K562 treated with DMSO at 1 percent for 12 hours (cell line): Measurements from ENCODE around the gene CHTF8. TPM values are rescaled to one million over a fixed set of nuclear protein-coding genes. Genes with fewer than 3 reads are reported as not detected.

Source experiments
- total RNA-seq: library from RNA; unstranded; fragments of 300-600 nt; gene quantifications from 2 replicates; pipeline ENCODE4 v1.2.3, GENCODE V29; 2022; ENCODE audit not compliant: insufficient read depth

Gene CHTF8
- total RNA-seq = 88.8 and 159 TPM in 2 replicates

DNA sequence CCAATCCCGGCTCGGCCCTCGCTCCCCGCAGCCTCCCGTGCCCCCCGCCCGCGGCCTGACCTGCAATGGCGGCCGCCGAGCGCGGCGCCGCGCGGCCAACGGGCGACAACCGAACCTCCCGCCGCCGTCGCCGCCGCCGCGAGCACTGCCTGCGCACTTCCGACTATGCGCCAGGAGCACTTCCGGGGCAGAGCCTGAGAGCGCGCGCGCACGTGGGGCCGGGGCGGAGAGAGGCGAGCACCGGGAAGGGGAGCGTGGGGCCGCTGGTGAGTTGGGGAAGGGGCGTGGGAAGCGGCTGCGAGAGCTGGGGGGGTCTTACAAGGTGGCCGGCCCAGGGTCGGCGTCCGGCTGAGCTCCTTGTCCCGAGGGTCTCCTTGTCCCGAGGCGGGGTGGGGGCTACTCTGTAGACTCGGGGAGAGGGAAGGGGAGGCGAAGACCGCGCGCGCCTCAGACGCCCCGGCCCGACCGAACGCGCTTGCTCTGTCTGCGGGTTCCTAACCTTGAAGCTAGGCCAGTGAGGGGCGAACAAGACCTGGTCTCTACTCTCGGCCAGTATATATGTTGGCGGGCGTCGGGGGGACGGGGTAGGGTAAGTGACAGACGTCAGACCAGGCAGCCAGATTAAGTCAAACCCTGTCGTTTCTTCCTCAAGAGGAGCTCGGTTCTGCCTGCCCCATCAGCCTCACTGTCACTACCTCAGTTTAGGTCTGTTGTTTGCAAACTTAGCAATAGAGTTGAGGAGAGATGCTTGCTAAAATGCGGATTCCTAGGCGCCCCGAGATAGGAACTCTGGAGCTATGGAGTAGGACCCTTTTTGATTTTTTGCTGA is at the start of gene CHTF8, which contains the start of gene UTP4:
TSS of gene CHTF8 (minus strand) at position 165 of the 829 bp plus-strand sequence. CDS start 11,130 bp downstream, outside the sequence.
TSS of gene UTP4 (plus strand) at position 226 of the 829 bp plus-strand sequence. CDS start 811 bp downstream, outside the sequence.

DNA sequence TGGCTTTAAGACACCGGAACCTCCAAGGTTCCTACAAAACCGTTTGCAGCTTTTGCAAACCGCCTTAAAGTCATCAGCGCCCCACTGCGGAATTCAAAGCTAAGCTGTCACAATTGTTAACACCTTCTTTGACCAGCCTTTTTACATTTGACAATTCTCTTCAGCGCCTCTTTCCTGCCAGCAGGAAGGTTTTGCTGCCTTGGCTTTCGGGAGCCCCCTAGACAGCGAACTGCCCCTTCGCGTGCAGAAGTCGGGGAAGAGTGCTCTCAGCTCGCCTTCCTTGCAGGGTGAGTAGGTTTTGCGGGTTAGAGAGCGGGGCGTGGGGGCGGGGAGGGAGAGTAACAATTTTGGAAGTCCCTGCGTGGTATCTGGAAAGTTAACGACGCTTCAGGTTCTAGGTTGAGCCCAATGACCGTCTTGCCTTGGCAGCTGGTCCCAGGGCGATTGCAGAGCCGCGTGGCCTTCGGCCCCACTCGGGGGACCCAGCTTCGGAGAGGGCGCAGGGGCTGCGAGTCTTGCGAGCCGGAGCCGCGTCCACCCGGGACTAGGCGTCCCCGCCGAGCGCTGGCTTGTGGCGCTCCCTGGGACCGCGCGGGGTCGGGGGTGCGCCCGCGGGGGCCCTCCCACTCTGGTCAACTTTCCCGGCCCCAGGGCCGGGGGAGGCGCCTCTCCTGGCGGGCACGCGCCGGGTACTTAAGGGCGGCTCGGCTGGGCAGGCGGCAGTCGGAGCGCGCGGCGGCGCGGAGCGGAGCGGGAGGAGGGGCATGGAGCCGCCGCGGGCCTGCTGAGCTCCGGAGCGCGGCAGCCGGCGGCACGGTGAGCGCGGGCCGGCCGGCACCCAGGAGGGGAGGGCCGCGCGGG is 26.7 kb downstream of the CHTF8 start, which contains the start of gene HAS3:
TSS of gene HAS3 (plus strand) at position 153 of the 861 bp plus-strand sequence. CDS start 3,743 bp downstream, outside the sequence.

Other genes starting within 250 kb of the CHTF8 start
- gene HAS3, start 26.9 kb downstream of the CHTF8 start, total RNA-seq = 0.32 TPM in 1 of 2 replicates, not detected in the other
- gene UTP4, start 61 bp upstream of the CHTF8 start, total RNA-seq = 21.8 and 47.2 TPM in 2 replicates
- gene SNTB2, start 54.6 kb upstream of the CHTF8 start, total RNA-seq = 1.9 and 8.6 TPM in 2 replicates
- 50.1 and 65.2 TPM in 2 replicates for gene VPS4A, start 178.8 kb upstream of the CHTF8 start, total RNA-seq
- 20.1 and 21.3 TPM in 2 replicates for gene PDF, start 198.0 kb upstream of the CHTF8 start, total RNA-seq
- gene COG8, start 207.0 kb upstream of the CHTF8 start, total RNA-seq = 23.7 and 40.3 TPM in 2 replicates
- gene NIP7, start 207.2 kb upstream of the CHTF8 start, total RNA-seq = 10.4 and 17.9 TPM in 2 replicates
- gene TMED6, start 219.2 kb upstream of the CHTF8 start, total RNA-seq = 0.96 TPM in 1 of 2 replicates, not detected in the other